ENCODE results near the gene DIS3L2. TPM values are rescaled to one million over a fixed set of nuclear protein-coding genes. Genes with fewer than 3 reads are reported as not detected.

The DIS3L2 gene
- total and polyA plus RNA-seq, 2 experiments from 2014 or later = 15.2 to 25.3 TPM

DNA sequence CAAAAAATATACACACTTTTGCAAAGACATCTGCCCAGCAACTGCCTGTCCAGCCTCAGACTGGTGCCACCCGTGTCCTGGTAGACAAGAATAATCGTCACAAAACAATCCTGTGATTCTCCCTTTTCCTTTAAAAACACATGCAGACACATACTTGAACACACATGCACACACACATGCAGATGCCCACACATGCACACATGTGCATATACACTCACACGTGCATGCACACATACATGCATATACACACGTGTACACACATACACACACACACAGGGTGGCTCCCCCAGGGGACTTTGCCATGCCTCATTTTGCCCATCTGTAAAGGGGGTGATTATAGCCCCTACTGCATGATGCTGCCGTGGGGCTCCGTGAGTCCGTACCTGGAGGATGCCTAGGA, 392.1 kb downstream of the DIS3L2 start:
- H3K4me3 ChIP-seq = no peak overlapping the region
- TF ChIP-seq NANOG (IDR thresholded peaks at IDR 0.05; ENCODE audit: borderline replicate concordance) (no peak), STAT1 (IDR thresholded peaks at IDR 0.05; ENCODE audit: unreplicated experiment) (no peak), EZH2phosphoT487 (IDR thresholded peaks at IDR 0.05; ENCODE audit: unreplicated experiment) (no peak), CREB1 (CRISPR knock-in tag; IDR thresholded peaks at IDR 0.05; ENCODE audit: low read depth) (no peak), POLR2AphosphoS5 (IDR thresholded peaks at IDR 0.05; ENCODE audit: low read depth) (no peak), ZNF331 (CRISPR knock-in tag; IDR thresholded peaks at IDR 0.05; ENCODE audit: low read depth) (no peak), EZH2 (IDR thresholded peaks at IDR 0.05; ENCODE audit: low read depth, unreplicated experiment) (no peak), ZNF114 (CRISPR knock-in tag; IDR thresholded peaks at IDR 0.05) (no peak), JUNB (IDR thresholded peaks at IDR 0.05; ENCODE audit: unreplicated experiment) (no peak)
- TF ChIP-seq, protein P1, sequence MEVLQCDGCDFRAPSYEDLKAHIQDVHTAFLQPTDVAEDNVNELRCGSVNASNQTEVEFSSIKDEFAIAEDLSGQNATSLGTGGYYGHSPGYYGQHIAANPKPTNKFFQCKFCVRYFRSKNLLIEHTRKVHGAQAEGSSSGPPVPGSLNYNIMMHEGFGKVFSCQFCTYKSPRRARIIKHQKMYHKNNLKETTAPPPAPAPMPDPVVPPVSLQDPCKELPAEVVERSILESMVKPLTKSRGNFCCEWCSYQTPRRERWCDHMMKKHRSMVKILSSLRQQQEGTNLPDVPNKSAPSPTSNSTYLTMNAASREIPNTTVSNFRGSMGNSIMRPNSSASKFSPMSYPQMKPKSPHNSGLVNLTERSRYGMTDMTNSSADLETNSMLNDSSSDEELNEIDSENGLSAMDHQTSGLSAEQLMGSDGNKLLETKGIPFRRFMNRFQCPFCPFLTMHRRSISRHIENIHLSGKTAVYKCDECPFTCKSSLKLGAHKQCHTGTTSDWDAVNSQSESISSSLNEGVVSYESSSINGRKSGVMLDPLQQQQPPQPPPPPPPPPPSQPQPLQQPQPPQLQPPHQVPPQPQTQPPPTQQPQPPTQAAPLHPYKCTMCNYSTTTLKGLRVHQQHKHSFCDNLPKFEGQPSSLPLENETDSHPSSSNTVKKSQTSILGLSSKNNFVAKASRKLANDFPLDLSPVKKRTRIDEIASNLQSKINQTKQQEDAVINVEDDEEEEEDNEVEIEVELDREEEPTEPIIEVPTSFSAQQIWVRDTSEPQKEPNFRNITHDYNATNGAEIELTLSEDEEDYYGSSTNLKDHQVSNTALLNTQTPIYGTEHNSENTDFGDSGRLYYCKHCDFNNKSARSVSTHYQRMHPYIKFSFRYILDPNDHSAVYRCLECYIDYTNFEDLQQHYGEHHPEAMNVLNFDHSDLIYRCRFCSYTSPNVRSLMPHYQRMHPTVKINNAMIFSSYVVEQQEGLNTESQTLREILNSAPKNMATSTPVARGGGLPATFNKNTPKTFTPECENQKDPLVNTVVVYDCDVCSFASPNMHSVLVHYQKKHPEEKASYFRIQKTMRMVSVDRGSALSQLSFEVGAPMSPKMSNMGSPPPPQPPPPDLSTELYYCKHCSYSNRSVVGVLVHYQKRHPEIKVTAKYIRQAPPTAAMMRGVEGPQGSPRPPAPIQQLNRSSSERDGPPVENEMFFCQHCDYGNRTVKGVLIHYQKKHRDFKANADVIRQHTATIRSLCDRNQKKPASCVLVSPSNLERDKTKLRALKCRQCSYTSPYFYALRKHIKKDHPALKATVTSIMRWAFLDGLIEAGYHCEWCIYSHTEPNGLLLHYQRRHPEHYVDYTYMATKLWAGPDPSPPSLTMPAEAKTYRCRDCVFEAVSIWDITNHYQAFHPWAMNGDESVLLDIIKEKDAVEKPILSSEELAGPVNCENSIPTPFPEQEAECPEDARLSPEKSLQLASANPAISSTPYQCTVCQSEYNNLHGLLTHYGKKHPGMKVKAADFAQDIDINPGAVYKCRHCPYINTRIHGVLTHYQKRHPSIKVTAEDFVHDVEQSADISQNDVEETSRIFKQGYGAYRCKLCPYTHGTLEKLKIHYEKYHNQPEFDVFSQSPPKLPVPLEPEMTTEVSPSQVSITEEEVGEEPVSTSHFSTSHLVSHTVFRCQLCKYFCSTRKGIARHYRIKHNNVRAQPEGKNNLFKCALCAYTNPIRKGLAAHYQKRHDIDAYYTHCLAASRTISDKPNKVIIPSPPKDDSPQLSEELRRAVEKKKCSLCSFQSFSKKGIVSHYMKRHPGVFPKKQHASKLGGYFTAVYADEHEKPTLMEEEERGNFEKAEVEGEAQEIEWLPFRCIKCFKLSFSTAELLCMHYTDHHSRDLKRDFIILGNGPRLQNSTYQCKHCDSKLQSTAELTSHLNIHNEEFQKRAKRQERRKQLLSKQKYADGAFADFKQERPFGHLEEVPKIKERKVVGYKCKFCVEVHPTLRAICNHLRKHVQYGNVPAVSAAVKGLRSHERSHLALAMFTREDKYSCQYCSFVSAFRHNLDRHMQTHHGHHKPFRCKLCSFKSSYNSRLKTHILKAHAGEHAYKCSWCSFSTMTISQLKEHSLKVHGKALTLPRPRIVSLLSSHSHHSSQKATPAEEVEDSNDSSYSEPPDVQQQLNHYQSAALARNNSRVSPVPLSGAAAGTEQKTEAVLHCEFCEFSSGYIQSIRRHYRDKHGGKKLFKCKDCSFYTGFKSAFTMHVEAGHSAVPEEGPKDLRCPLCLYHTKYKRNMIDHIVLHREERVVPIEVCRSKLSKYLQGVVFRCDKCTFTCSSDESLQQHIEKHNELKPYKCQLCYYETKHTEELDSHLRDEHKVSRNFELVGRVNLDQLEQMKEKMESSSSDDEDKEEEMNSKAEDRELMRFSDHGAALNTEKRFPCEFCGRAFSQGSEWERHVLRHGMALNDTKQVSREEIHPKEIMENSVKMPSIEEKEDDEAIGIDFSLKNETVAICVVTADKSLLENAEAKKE (CRISPR knock-in tag; IDR thresholded peaks at IDR 0.05) = no peak
- TF ChIP-seq, protein P2, sequence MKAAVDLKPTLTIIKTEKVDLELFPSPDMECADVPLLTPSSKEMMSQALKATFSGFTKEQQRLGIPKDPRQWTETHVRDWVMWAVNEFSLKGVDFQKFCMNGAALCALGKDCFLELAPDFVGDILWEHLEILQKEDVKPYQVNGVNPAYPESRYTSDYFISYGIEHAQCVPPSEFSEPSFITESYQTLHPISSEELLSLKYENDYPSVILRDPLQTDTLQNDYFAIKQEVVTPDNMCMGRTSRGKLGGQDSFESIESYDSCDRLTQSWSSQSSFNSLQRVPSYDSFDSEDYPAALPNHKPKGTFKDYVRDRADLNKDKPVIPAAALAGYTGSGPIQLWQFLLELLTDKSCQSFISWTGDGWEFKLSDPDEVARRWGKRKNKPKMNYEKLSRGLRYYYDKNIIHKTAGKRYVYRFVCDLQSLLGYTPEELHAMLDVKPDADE (IDR thresholded peaks at IDR 0.05) = no peak
- TF ChIP-seq, protein P3, sequence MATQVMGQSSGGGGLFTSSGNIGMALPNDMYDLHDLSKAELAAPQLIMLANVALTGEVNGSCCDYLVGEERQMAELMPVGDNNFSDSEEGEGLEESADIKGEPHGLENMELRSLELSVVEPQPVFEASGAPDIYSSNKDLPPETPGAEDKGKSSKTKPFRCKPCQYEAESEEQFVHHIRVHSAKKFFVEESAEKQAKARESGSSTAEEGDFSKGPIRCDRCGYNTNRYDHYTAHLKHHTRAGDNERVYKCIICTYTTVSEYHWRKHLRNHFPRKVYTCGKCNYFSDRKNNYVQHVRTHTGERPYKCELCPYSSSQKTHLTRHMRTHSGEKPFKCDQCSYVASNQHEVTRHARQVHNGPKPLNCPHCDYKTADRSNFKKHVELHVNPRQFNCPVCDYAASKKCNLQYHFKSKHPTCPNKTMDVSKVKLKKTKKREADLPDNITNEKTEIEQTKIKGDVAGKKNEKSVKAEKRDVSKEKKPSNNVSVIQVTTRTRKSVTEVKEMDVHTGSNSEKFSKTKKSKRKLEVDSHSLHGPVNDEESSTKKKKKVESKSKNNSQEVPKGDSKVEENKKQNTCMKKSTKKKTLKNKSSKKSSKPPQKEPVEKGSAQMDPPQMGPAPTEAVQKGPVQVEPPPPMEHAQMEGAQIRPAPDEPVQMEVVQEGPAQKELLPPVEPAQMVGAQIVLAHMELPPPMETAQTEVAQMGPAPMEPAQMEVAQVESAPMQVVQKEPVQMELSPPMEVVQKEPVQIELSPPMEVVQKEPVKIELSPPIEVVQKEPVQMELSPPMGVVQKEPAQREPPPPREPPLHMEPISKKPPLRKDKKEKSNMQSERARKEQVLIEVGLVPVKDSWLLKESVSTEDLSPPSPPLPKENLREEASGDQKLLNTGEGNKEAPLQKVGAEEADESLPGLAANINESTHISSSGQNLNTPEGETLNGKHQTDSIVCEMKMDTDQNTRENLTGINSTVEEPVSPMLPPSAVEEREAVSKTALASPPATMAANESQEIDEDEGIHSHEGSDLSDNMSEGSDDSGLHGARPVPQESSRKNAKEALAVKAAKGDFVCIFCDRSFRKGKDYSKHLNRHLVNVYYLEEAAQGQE (IDR thresholded peaks at IDR 0.05; ENCODE audit: unreplicated experiment) = no peak
- TF ChIP-seq, protein P4, sequence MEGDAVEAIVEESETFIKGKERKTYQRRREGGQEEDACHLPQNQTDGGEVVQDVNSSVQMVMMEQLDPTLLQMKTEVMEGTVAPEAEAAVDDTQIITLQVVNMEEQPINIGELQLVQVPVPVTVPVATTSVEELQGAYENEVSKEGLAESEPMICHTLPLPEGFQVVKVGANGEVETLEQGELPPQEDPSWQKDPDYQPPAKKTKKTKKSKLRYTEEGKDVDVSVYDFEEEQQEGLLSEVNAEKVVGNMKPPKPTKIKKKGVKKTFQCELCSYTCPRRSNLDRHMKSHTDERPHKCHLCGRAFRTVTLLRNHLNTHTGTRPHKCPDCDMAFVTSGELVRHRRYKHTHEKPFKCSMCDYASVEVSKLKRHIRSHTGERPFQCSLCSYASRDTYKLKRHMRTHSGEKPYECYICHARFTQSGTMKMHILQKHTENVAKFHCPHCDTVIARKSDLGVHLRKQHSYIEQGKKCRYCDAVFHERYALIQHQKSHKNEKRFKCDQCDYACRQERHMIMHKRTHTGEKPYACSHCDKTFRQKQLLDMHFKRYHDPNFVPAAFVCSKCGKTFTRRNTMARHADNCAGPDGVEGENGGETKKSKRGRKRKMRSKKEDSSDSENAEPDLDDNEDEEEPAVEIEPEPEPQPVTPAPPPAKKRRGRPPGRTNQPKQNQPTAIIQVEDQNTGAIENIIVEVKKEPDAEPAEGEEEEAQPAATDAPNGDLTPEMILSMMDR (conservative IDR thresholded peaks at IDR 0.05; ENCODE audit: low read depth in 2 of 2) = no peak
- no peaks in the 10 kb centered on the region for H3K4me1 Mint-ChIP-seq
- H2AFZ ChIP-seq = no peak overlapping the region
- peaks cover 30% of the 10 kb centered on the region for H3K27me3 Mint-ChIP-seq (ENCODE audit: insufficient read depth, low read depth, poor library complexity)
- peaks cover 22% of the 10 kb centered on the region for H3K27me3 ChIP-seq (ENCODE audit: insufficient read depth)
- no peaks in the 10 kb centered on the region for H3K79me2 ChIP-seq (replicated peaks; ENCODE audit: insufficient read depth)
- H3K4me1 ChIP-seq (ENCODE audit: insufficient read depth) = no peaks in the 10 kb centered on the region
- H3F3A ChIP-seq (replicated peaks; ENCODE audit: low read depth) = no peaks in the 10 kb centered on the region
- DNase-seq (ENCODE audit: low spot score) = no peak
- H3K9me3 Mint-ChIP-seq = peaks cover 24% of the 10 kb centered on the region
- H3K27ac ChIP-seq (ENCODE audit: low read depth) = no peak overlapping the region
- H3K27ac Mint-ChIP-seq = no peak overlapping the region
- H3K36me3 ChIP-seq (ENCODE audit: insufficient read depth) = 0 out of 2 replicates have a peak, but pooled peaks cover 5% of the 10 kb centered on the region
- no peak for ATAC-seq
- peaks cover 9% of the 10 kb centered on the region; the same call in 2 of the 3 replicates for H3K36me3 Mint-ChIP-seq (ENCODE audit: low read depth)
- no peak overlapping the region for H3K4me2 ChIP-seq
- no peaks in the 10 kb centered on the region for H3K9me2 ChIP-seq (ENCODE audit: insufficient read depth)
- no peak overlapping the region for H3K4me3 Mint-ChIP-seq
- no peaks in the 10 kb centered on the region for H4K20me1 ChIP-seq (replicated peaks; ENCODE audit: insufficient read depth)
